RWPE2 (cell line): Measurements from ENCODE around the gene NCR3LG1.

ENCODE experiments used
- ATAC-seq: fragments of 200-7000 bp; cut with Tn5 transposase; 3 replicates; pipeline ENCODE4 v1.9.1; 2021; ENCODE audit warnings: low read depth
- DNase-seq: peaks from one replicate; pipeline ENCODE4 v3.0.0-alpha.2; 2020; ENCODE audit warnings: low spot score
- H3K27ac ChIP-seq: fragments of 450-650 bp; 2 replicates; pipeline ENCODE4 v1.5.1; 2017; ENCODE audit warnings: mild to moderate bottlenecking; ENCODE audit not compliant: poor library complexity, severe bottlenecking
- H3K27me3 ChIP-seq: fragments of 250-450 bp; sonication (Bioruptor Pico); 2 replicates; pipeline ENCODE4 v1.5.1; 2021; ENCODE audit warnings: mild to moderate bottlenecking, moderate library complexity; ENCODE audit not compliant: insufficient read depth, poor library complexity, severe bottlenecking
- H3K36me3 ChIP-seq: fragments of 250-450 bp; sonication (Bioruptor Pico); 2 replicates; pipeline ENCODE4 v1.5.1; 2020; ENCODE audit warnings: low read depth, mild to moderate bottlenecking, moderate library complexity
- H3K4me1 ChIP-seq: fragments of 250-450 bp; sonication (Bioruptor Pico); 2 replicates; pipeline ENCODE4 v1.5.1; 2021; ENCODE audit warnings: mild to moderate bottlenecking, moderate library complexity; ENCODE audit not compliant: insufficient read depth, poor library complexity, severe bottlenecking
- H3K4me3 ChIP-seq: fragments of 250-450 bp; sonication (Bioruptor Pico); 2 replicates; pipeline ENCODE4 v1.5.1; 2021; ENCODE audit warnings: mild to moderate bottlenecking, moderate library complexity; ENCODE audit not compliant: severe bottlenecking
- H3K9me3 ChIP-seq: fragments of 250-450 bp; sonication (Bioruptor Pico); 2 replicates; pipeline ENCODE4 v1.5.1; 2021; ENCODE audit warnings: mild to moderate bottlenecking, moderate library complexity; ENCODE audit not compliant: severe bottlenecking
- CTCF ChIP-seq: fragments of 450-650 bp; IDR thresholded peaks from one replicate; pipeline ENCODE4 v1.5.1; 2017; ENCODE audit warnings: mild to moderate bottlenecking, moderate library complexity; ENCODE audit not compliant: poor library complexity, severe bottlenecking

Gene NCR3LG1

DNA sequence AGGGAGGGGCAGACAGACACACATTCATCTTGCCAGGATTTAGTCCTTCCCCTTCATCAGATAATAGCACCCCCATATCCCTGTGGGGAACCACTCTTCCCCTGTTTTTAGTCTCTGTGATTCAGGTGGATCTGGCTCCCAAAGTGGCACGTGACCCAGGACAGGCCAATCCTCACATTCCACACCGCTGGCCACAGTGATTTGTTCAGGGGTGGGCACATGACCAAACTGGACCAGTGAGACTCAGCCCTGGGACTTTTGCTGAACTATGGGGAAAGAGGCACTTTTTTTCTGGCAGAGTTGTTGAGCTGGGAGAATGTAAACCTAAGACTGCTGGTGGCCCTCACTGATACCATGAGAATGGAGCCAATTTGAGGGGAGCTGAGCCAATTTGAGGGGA is 56.0 kb downstream of the NCR3LG1 start:
- ATAC-seq (peak; percentile 28; the same call in 1 of the 3 replicates), DNase-seq (no peak)
- peaks cover 2% of the 10 kb centered on the region for H3K9me3 ChIP-seq
- H3K27me3 ChIP-seq = no peaks in the 10 kb centered on the region
- no peak overlapping the region for H3K4me3 ChIP-seq
- no peak for TF ChIP-seq CTCF
- H3K27ac ChIP-seq = no peak overlapping the region
- H3K4me1 ChIP-seq = no peaks in the 10 kb centered on the region
- no peaks in the 10 kb centered on the region for H3K36me3 ChIP-seq

GRCh38 chr11:17408026-17408425 is 56.4 kb downstream of the NCR3LG1 start:
- DNase-seq (no peak), ATAC-seq (no peak)
- H3K4me1 ChIP-seq = no peaks in the 10 kb centered on the region
- no peak overlapping the region for H3K4me3 ChIP-seq
- TF ChIP-seq CTCF = no peak
- no peaks in the 10 kb centered on the region for H3K36me3 ChIP-seq
- peaks cover 2% of the 10 kb centered on the region for H3K9me3 ChIP-seq
- no peak overlapping the region for H3K27ac ChIP-seq
- no peaks in the 10 kb centered on the region for H3K27me3 ChIP-seq

GRCh38 chr11:17408641-17409040 is 57.0 kb downstream of the NCR3LG1 start:
- no peak overlapping the region for H3K27ac ChIP-seq
- peaks cover 2% of the 10 kb centered on the region for H3K9me3 ChIP-seq
- no peak for ATAC-seq
- no peaks in the 10 kb centered on the region for H3K36me3 ChIP-seq
- H3K27me3 ChIP-seq = no peaks in the 10 kb centered on the region
- no peak for TF ChIP-seq CTCF
- H3K4me1 ChIP-seq = no peaks in the 10 kb centered on the region
- no peak overlapping the region for H3K4me3 ChIP-seq
- no peak for DNase-seq

- TF ChIP-seq CTCF = no peak
- Histone ChIP-seq H3K36me3 (no peaks in the 10 kb centered on the region), H3K9me3 (peaks cover 2% of the 10 kb centered on the region), H3K4me1 (no peaks in the 10 kb centered on the region), H3K4me3 (no peak overlapping the region), H3K27ac (no peak overlapping the region), H3K27me3 (no peaks in the 10 kb centered on the region)
- ATAC-seq (no peak), DNase-seq (no peak)
These were observed 59.2 kb downstream of the NCR3LG1 start for GRCh38 chr11:17410606-17411379.

DNA sequence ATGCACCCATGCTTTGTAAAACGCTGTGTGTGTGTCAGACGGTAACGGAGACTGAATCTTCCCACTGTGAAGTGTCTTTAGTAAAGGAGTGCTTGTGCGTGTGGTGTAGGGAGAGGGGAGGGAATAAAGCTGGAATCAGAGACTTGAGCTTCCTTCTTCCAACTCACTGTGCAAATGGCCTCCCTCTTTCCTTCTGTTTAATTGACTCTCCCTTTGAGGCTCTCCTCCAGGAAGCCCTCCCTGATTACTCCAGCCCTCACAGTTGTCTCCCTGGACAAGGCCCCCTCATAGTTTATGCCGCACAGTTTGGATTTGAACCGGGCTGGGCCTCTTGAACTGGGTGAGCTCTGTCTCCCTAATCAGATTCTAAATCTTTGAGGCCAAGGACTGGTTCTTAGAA is 59.8 kb downstream of the NCR3LG1 start:
- H3K27ac ChIP-seq = no peak overlapping the region
- H3K27me3 ChIP-seq = no peaks in the 10 kb centered on the region
- H3K9me3 ChIP-seq = peaks cover 2% of the 10 kb centered on the region
- no peak overlapping the region for H3K4me3 ChIP-seq
- no peak for TF ChIP-seq CTCF
- H3K4me1 ChIP-seq = no peaks in the 10 kb centered on the region
- no peak for DNase-seq
- no peak for ATAC-seq
- no peaks in the 10 kb centered on the region for H3K36me3 ChIP-seq
